ENCODE measurements around the gene KMT5B.

The KMT5B gene

DNA sequence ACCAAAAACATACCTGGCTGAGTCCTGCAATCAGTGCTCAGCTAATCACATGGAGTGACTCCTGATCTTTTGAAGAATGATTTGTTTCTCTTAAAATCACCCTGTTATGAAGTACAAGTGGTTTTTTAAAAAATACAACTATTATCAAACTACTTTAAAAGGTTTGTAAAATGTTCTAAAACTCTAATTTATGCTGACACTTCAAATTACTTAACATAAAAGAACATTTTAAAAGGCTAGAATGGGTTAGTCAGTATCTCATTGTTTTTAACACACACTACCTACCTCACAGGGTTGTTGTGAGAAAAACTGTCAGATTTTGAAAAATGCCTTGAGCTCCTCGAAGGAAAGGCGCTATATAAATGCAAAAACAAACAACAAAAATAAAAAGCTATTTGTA lies 33.2 kb downstream of the KMT5B start:
- DNase-seq = no peak

DNA sequence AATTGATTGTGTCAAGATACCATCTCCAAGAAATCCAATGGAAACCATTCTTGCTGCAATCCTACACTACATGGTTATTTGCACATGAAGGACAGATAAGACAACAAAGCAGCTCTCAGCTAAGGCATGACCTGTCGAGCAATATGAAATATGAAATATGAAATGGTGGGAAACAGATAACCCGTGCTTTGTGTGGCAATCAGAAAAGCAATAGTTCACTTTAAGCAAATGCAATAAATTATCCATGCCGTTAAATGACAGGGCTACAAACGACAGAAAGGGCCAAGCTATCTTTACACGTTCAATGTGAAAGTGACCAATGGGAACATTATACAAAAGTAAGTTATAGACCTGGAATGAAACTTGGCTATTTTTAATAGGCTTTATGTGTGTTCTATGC lies 35.2 kb downstream of the KMT5B start:
- DNase-seq = no peak

DNA sequence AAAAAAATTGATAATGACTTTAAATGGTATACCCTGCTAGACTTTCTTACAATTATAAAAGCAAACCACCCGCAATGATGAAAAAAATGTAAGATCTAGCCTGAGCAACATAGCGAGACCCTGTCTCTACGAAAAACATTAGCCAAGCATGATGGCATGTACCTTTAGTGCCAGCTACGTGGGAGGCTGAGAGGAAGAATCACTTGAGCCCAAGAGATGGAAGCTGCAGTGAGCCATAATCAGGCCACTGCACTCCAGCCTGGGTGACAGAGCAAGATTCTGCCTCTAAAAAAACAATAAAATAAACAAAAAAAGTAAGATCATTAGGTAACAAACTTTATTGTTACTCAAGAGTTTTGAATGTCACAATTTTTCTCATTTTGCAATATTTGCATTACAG lies 39.2 kb downstream of the KMT5B start:
- DNase-seq = no peak

DNA sequence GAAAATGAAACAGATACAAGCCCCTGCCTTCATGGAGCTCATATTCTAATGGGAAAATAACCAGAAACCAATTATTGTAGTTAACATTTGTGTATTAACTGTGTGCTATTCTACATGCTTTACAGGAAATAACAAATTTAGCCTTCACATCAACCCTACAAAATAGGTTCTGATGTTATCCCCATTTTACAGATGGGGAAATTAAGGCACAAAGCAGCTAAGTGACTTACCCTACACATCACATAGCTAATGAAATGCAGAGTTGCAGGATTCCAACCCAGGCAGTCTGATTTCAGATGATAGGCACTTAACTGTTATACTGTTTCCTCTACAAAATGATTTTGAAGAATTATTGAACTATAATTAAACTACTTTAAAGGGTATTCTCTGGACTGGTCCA lies 43.7 kb downstream of the KMT5B start:
- DNase-seq = no peak

DNA sequence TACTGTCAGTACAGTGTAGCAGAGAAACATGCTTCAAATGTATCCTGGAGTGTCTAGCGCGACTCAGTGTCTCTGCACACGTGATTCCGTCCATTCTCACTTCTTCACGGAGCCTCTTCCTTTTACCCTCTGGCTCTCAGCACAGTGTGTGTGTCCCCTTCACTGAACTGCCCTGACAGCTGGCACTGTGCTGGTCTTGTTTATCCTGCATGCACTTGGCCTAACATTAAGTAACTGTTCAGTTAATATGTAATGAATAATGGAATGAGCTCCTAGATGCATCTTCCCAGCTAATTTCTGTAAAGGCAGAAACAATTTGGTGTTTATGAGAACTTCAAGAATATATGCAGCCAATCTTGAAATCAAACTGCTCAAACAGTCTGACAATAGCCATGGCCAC lies 44.4 kb downstream of the KMT5B start:
- no peak for DNase-seq

DNA sequence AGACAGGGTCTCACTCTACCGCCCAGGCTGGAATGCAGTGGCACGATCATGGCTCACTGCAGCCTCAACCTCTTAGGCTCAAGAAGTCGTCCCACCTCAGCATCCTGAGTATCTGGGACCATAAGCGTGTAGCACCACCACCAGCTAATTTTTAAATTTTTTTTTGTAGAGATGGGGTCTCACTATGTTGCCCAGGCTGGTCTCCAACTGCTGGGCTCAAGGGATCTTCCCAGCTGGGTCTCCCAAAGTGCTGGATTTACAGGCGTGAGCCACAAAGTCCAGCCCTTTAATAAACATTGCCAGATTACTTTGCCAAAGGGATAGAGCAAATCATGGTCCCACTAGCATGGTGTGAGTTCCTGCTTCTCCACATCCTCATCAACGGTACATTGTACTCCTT lies 45.6 kb downstream of the KMT5B start:
- no peak for DNase-seq

DNA sequence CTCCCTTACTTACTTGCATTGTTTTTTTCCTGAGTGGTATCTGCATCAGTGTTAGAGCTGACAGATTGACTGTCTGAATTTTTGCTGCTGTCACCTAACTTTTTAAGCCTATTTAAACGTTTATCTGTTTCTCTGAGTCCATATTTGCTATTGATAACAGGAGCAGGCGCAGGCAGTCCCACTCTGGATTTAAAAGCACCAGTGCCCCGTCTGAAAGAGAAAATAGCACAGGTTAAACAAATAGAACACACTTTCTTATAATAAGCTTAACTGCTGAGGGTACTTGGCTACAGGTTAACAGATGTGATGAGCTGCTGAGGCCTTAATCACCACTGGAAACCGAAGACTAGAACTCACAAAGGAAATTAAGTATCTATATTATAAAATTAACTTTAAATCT lies 46.1 kb downstream of the KMT5B start:
- no peak for DNase-seq

DNA sequence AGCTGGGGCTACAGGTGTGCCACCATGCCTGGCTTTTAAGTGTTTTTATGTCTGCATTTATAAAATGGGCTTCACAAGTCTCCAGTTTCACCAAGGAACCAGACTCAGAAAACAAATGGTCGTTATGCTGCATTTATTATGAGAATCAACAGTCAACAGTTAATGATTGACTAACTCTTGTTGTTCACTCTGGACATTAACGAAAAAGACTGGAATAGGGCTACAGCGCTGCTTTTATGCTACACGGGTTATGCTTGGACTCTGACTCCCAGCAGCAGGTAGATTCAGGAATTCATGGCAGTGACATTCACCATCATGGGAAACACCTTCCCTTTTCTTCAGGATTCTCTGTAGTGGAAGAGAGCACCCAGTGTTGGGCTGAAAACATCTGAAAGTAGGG lies 47.5 kb downstream of the KMT5B start:
- no peak for DNase-seq

DNA sequence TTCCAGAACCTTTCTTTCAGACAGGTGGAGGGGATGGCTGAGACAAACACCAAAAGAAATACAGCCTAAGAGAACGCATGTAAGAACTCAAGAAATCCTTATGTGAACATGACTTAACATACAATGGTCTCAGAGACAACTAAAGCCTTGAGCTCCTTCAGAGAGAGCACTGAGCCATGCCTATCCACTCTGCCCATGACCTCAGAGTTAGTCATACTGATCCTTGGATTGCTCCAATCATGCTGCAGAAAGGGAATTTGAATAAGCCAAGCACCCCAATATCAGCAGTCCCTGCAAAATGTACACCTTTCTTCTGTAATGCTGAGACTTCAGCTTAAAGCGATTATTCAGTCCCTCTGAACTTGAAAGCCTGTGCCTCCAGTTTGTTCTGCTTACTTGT lies 48.7 kb downstream of the KMT5B start:
- DNase-seq = no peak

DNA sequence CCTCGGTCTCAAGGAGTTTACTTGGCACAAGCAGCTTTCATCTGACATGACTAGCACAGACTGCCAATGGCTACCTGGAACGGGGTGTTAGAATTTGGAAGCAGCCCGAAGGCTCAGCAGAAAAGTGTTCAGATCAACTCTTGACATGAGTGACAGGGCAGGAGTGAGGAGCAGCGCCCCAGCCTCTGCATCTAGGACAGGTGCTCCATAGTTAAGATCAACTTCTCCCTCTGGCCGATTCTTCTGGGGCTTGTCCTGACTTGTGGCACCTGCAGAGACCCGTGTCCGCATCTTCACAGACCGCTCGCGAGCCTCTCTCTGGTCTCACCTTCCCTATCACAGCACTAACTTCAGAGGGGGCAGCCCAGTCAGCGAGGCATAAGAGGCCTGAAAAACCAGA lies 49.4 kb downstream of the KMT5B start:
- no peak for DNase-seq

DNA sequence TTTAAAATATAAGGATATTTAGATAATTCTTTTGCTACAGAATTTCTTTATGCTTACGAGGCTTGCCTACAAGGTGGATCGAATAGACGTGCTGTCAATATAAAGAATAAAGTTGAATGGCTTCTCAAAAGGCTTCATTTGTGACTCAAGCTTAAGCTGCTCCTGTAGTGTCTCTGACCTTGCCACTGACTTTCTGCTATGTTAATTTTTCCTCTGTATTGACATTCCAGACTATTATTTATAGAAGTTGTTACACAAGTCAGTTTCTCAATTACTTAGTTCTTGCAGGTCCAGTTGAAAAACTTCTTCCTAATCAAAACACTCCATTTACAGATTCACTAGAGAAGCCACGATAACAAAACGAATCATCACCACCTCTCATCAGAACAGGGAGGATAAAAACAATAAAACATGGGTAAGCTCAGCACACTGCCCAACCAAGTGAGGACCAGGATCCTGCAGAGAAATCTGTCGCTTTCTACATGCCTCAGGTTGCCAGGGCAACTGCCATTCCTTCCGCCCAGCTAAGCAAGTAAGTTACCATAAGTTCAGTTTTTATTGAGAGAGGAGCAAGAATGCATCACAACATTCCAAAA lies 52.9 kb downstream of the KMT5B start:
- DNase-seq = no peak

DNA sequence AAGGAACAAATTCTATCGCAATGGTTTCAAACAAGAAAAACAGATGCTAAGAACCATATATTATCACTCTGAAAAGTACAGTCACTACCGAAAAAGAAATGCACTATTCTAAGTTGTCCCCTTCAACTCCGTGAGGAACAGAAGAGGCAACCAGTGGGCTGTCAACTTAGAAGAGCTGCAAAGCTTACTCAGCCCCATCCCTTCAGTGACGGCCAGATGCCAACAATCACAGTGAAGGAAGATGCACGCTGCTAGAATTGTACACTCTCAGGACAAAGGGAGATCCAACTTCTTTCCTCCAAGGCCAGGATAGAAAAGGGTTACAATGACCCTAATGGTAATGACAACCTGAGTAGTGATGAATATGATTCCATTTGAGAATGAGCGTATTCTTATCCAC lies 53.4 kb downstream of the KMT5B start:
- no peak for DNase-seq

DNA sequence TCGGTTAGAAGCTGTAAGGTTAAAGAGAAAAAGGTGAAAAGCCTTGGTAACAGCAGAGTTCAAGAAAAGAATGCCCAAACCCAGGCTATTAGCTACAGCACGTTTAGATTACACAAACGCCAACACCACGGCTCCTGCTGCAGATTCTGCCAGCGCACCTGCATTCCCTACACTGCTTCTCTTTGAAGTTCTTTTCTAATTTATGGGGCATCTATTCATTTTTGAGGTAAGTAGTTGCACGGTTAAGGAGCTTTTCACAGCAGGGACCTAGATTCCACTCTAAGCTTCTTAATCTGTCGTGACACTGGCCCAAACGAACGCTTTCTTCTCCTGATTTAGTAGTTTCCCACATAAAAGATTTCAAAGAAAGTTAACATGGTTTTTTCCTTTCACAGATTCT lies 53.9 kb downstream of the KMT5B start:
- no peak for DNase-seq

DNA sequence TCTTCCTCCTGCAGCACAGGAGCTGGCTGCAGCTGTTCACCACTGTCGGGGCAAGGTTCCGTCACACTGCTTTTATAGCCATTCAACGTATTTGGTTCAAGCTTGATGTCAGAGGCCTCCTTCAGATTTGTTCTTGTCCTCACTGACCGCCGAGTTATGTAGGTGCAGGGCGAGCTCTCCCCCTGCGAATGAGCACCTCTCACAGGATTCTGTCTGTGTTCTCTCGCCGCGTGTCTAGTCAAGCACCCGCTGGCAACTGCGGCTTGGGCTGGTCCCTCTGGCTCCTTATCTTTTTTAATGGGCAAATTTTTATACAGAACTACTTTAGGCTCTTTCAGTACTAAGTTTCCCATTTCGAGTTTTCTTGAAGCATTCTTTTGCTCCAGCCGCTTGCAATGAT lies 54.5 kb downstream of the KMT5B start:
- no peak for DNase-seq

DNA sequence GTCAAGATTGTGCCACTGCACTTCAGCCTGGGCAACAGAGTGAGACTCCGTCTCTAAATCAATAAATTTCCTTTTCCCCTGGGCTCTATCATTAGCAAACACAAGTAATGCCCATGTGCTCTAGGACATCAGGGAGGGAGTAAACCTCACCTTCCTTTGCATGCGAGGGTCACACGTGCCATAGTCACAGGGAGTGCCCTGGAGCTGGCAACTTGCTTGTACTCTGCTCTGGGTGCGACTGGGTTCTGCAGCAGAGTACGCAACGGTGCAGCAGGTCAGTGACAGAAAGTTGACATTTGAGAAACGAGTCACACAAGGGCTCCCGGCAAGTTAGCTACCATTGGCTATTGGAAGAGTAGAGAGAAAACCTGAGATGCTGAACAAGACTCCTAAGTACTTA lies 59.4 kb downstream of the KMT5B start:
- no peak for DNase-seq

DNA sequence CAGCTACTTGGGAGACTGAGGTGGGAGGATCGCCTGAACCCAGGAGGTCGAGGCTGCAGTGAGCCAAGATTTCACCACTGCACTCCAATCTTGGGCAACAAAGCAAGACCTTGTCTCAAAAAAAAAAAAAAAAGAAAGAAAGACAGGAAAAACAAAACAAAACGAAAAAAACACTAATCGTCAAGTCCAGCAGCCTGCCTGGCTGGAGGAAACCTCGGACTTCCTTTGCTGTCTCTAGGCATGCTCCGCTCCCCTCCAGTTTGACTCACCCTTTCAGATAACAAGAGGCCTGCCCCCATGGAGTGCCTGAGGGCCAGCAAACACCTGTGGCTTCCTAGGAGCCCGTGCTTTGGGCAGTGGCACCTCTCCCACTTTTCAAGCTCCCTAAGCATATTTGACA lies 63.1 kb downstream of the KMT5B start:
- DNase-seq = no peak

DNA sequence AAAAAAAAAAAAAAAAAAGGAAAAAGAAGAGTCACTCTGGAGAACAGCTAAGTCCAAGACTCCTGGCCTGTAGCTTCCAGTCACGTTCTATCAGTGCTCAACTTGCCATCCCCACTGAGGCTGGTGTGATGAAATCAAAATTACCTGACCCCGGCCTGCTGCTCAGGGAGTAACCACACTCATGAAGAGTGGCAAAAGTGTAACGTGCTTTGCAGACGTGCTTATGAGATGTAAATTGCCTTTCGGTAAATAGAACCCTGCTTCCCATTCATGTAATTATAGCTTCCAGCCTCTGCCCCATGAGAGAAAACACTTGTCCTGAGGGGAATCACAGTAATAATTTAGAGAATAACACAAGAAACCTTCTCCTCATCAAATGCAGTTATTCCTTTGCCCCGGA lies 63.7 kb downstream of the KMT5B start:
- no peak for DNase-seq

DNA sequence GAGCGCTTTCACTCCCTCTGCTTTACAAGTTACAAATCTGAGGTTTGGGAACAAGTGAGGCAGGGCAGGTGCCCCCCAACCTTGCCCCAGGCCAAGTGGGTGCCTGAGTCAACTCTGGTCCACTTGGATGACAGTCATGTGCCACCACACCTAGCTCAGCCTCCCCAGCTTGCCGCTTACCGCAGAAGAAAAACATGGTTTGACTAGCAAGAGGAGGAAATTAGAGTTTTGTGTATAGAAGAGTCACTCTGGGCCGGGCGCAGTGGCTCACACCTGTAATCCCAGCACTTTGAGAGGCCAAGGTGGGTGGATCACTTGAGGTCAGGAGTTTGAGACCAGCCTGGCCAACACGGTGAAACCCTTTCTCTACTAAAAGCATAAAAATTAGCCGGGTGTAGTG lies 64.2 kb downstream of the KMT5B start:
- no peak for DNase-seq

DNA sequence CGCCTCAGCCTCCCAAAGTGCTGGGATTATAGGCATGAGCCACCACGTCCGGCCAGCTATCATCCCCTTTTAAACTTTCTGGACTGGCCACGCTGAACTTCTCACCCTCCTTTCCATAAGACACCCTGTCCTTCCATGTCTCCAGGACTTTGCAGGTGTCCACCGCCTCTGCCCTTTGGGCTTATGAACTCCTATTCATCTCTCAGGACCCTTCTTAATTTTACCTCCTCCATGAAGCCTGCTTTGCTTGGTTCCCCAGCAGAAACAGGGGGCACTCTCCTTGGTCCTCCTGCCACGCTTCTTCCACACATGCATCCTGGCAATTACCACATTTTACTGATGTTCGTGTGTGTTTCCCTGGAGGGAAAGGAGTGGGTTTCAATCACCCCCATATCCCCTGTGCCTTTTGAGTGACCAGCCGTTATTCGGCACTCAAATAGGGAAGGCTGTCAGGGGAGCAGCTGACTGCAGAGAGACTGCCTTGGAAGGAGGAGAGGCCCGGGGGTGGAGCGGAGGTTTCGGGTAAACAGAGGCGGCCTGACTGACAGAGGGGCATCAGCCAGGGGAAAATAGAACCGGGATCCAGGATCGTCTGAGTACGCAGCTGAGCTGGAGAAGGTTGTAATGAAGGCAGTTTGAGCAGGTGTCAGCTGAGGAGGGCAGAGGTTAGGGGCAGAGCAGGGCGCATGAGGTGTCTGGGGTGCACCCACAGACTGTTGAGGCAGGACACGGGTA lies 64.9 kb downstream of the KMT5B start:
- no peak for DNase-seq

DNA sequence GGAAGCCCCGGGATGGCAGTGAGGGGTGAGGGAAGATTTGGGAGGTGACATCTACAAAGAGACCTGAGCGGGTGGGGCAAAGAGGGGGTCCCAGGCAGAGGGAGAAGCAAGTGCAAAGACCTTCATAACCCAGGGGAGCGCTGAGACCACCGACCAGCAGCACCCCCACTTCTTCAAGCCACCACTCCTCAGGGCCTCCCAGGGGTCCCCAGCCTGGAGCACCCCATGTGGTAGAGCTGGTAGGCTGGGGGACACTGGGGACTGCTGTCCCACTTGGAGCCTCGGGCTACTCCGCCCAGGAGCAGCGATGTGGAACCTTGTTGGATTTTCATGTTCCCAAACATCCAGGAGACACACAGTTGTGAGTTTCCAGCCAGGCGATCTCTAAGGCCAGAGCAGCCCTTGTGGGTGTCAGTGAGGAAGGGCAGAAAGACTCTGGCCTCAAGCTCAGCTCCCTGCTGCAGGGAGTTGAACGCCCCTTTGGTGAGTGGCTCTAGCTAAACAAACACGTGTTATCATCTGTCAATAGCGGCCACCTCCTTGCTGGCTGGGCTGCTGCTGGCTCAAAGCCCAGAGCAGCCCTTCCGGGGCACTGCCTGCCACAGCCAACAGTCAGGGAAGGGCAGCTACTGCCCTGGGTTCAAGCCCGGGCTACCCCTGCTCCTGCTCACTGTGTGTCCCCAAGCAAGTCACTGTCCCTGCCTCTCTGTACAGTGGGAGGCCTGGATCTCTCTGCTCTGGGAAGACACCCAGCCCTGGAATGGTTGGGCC lies 66.2 kb downstream of the KMT5B start:
- no peak for DNase-seq

DNA sequence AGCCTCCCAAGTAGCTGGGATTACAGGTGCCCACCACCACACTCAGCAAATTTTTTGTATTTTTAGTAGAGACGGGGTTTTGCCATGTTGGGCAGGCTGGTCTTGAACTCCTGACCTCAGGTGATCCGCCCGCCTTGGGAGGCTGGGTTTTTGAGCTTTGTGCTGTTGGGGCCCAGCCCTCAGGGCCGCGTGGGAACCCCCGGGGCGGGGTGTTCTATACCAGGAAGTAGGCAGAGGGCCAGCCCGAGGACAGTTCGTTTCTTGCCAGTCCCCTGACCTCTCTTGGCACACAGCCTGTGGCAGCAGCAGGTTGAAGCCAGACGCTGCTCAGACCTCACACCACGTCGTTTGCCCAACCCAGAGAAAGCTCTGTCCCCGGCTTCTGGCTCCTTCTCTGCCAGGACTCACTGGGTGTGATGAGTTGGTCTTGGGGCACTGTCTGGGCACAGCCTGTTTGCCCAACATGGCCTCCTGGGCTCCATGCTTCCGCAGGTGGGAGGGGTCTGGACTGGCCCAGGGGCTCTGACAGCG lies 67.0 kb downstream of the KMT5B start:
- no peak for DNase-seq

DNA sequence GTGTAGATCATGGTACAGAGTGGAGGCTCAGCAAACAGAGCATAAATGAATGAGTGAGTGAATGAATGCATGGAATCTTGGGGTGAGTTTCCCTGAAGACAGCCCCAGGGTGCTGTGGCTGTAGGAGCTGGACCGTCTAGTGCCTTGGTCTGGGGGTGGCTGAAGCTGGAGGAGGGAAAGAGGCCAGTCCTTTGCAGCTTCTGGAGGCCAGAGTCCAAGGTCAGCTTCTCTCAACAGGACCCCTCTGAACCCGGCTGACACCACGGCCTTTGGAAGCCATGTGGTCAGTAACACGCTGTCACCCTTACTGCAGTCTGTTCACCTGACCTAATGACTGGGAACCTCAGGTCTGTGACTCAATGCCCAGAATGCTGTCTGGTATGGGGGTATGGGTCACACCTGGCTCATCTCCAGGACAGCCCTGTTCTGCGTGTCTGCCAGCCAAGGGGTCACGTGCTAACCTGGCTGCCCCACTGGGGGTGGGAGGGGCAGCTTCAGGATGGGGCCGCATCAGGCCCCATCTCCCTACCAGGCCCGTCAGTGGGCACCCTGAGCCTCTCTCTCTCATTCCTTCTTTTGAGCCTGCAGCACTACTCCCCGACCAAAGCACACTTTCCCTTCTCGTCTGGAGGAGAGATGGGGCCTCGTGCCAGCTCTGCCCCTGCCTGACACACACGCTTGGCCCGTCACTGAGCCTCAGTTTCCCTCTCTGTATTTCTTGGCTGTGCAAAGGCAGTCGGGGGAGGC lies 67.8 kb downstream of the KMT5B start:
- no peak for DNase-seq

DNA sequence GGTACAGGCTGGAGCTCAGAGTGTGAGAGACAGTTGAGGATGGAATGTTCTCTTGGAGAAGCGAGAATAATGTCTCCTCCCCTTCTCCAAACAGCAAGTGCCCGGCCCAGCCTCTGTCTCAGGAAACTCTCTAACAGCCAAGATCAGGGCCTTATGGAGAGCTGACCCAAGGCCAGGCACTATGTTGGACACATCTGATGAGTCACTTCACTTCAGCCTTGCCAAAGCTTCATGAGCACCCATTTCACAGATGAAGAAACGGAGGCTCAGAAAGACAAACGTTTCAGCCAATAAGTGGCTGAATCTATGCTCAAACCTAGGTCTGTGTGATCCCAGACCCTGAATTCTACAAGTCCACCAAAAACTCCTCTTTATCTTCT lies 69.8 kb downstream of the KMT5B start:
- no peak for DNase-seq
